ENCODE measurements around the gene KDM2A. TPM values are rescaled to one million over a fixed set of nuclear protein-coding genes. Genes with fewer than 3 reads are reported as not detected.

KDM2A gene
- total and polyA plus RNA-seq, 2 of the 13 experiments (the other 11 are each of a cell fraction or from before 2014, with no cell fraction given), result 31.3 to 31.4 TPM

DNA sequence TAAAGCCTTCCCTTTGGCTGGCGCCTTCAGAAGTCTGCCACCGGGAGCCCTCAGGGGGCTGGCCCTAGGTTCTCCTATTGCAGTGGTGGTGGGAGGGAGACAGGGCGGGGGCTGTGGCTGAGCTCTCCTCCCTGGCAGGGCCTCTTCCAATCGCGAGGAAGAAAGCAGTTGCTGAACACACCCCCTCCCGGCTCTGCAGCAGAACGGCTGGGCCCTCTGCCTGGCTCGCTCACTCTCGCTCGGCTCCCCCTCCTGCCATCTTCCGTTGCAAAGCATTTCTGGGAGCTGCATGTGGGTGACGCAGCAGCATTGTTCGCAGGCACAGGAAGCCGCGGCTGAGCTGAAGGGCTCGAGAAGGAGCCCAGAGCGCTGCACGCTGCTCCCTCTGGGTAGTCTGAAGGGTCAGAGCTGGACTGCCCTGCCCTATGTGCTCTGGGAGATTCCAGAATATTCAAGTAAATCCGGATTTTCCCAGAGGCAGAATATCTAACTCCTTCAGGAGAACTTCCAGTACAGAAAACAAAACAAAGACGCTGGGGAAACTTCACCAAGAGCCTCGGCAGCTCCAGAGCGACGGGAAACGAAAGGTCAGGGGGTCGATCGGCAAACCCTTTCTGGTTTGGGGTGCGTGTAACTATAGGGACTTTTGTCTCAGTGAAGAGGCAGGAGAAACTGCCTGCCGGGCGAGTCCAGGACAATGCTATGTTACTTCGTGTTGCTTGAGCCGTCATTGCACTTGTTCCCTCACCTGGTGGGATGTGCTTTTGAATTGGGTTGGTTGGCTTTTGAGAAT is 120.9 kb downstream of the KDM2A start (continued):
- TF ChIP-seq, protein P1, sequence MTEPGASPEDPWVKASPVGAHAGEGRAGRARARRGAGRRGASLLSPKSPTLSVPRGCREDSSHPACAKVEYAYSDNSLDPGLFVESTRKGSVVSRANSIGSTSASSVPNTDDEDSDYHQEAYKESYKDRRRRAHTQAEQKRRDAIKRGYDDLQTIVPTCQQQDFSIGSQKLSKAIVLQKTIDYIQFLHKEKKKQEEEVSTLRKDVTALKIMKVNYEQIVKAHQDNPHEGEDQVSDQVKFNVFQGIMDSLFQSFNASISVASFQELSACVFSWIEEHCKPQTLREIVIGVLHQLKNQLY (CRISPR knock-in tag; IDR thresholded peaks at IDR 0.05), result no peak
- 0 out of 2 replicates have a peak, but pooled peaks have one; percentile 49 for TF ChIP-seq NRL (CRISPR knock-in tag; IDR thresholded peaks at IDR 0.05; ENCODE audit: borderline replicate concordance)
- TF ChIP-seq, protein P2, sequence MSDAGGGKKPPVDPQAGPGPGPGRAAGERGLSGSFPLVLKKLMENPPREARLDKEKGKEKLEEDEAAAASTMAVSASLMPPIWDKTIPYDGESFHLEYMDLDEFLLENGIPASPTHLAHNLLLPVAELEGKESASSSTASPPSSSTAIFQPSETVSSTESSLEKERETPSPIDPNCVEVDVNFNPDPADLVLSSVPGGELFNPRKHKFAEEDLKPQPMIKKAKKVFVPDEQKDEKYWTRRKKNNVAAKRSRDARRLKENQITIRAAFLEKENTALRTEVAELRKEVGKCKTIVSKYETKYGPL (CRISPR knock-in tag; IDR thresholded peaks at IDR 0.05), result no peak
- TF ChIP-seq MAFF (IDR thresholded peaks at IDR 0.05; ENCODE audit: low read depth, low read length), result peak; percentile 32; the same call in 1 of the 2 replicates
- TF ChIP-seq ZNF891 (CRISPR knock-in tag; IDR thresholded peaks at IDR 0.05), result 0 out of 2 replicates have a peak, but pooled peaks have one; percentile 39
- no peak for TF ChIP-seq ZNF776 (CRISPR knock-in tag; IDR thresholded peaks at IDR 0.05)
- peak; percentile 24 for TF ChIP-seq ZEB1 (IDR thresholded peaks at IDR 0.05; ENCODE audit: insufficient replicate concordance, low read depth)
- TF ChIP-seq, protein P3, sequence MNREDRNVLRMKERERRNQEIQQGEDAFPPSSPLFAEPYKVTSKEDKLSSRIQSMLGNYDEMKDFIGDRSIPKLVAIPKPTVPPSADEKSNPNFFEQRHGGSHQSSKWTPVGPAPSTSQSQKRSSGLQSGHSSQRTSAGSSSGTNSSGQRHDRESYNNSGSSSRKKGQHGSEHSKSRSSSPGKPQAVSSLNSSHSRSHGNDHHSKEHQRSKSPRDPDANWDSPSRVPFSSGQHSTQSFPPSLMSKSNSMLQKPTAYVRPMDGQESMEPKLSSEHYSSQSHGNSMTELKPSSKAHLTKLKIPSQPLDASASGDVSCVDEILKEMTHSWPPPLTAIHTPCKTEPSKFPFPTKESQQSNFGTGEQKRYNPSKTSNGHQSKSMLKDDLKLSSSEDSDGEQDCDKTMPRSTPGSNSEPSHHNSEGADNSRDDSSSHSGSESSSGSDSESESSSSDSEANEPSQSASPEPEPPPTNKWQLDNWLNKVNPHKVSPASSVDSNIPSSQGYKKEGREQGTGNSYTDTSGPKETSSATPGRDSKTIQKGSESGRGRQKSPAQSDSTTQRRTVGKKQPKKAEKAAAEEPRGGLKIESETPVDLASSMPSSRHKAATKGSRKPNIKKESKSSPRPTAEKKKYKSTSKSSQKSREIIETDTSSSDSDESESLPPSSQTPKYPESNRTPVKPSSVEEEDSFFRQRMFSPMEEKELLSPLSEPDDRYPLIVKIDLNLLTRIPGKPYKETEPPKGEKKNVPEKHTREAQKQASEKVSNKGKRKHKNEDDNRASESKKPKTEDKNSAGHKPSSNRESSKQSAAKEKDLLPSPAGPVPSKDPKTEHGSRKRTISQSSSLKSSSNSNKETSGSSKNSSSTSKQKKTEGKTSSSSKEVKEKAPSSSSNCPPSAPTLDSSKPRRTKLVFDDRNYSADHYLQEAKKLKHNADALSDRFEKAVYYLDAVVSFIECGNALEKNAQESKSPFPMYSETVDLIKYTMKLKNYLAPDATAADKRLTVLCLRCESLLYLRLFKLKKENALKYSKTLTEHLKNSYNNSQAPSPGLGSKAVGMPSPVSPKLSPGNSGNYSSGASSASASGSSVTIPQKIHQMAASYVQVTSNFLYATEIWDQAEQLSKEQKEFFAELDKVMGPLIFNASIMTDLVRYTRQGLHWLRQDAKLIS (CRISPR knock-in tag; IDR thresholded peaks at IDR 0.05), result peak; percentile 98
- TF ChIP-seq KDM3A (CRISPR knock-in tag; IDR thresholded peaks at IDR 0.05; ENCODE audit: low read depth), result peak; percentile 69; the same call in 1 of the 2 replicates
- TF ChIP-seq, protein P4, sequence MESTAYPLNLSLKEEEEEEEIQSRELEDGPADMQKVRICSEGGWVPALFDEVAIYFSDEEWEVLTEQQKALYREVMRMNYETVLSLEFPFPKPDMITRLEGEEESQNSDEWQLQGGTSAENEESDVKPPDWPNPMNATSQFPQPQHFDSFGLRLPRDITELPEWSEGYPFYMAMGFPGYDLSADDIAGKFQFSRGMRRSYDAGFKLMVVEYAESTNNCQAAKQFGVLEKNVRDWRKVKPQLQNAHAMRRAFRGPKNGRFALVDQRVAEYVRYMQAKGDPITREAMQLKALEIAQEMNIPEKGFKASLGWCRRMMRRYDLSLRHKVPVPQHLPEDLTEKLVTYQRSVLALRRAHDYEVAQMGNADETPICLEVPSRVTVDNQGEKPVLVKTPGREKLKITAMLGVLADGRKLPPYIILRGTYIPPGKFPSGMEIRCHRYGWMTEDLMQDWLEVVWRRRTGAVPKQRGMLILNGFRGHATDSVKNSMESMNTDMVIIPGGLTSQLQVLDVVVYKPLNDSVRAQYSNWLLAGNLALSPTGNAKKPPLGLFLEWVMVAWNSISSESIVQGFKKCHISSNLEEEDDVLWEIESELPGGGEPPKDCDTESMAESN (CRISPR knock-in tag; conservative IDR thresholded peaks at IDR 0.05), result no peak
- TF ChIP-seq, protein P5, sequence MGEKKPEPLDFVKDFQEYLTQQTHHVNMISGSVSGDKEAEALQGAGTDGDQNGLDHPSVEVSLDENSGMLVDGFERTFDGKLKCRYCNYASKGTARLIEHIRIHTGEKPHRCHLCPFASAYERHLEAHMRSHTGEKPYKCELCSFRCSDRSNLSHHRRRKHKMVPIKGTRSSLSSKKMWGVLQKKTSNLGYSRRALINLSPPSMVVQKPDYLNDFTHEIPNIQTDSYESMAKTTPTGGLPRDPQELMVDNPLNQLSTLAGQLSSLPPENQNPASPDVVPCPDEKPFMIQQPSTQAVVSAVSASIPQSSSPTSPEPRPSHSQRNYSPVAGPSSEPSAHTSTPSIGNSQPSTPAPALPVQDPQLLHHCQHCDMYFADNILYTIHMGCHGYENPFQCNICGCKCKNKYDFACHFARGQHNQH (CRISPR knock-in tag; IDR thresholded peaks at IDR 0.05), result peak; percentile 93
- TF ChIP-seq, protein P6, sequence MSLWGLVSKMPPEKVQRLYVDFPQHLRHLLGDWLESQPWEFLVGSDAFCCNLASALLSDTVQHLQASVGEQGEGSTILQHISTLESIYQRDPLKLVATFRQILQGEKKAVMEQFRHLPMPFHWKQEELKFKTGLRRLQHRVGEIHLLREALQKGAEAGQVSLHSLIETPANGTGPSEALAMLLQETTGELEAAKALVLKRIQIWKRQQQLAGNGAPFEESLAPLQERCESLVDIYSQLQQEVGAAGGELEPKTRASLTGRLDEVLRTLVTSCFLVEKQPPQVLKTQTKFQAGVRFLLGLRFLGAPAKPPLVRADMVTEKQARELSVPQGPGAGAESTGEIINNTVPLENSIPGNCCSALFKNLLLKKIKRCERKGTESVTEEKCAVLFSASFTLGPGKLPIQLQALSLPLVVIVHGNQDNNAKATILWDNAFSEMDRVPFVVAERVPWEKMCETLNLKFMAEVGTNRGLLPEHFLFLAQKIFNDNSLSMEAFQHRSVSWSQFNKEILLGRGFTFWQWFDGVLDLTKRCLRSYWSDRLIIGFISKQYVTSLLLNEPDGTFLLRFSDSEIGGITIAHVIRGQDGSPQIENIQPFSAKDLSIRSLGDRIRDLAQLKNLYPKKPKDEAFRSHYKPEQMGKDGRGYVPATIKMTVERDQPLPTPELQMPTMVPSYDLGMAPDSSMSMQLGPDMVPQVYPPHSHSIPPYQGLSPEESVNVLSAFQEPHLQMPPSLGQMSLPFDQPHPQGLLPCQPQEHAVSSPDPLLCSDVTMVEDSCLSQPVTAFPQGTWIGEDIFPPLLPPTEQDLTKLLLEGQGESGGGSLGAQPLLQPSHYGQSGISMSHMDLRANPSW (CRISPR knock-in tag; IDR thresholded peaks at IDR 0.05; ENCODE audit: borderline replicate concordance), result no peak
- peak; percentile 83; the same call in 1 of the 2 replicates for TF ChIP-seq YEATS2 (CRISPR knock-in tag; IDR thresholded peaks at IDR 0.05; ENCODE audit: borderline replicate concordance)
- TF ChIP-seq KDM5A (IDR thresholded peaks at IDR 0.05; ENCODE audit: borderline replicate concordance, low read length), result no peak; the same call in 1 of the 2 replicates
